Hypothalamus (tissue), 51 donors: ENCODE measurements around the gene KIF23.

Experiments
- DNase-seq, 51 donors: peaks; one replicate each; lab custom pipeline; 2025; lab: John Stamatoyannopoulos, UW

The KIF23 gene

DNA sequence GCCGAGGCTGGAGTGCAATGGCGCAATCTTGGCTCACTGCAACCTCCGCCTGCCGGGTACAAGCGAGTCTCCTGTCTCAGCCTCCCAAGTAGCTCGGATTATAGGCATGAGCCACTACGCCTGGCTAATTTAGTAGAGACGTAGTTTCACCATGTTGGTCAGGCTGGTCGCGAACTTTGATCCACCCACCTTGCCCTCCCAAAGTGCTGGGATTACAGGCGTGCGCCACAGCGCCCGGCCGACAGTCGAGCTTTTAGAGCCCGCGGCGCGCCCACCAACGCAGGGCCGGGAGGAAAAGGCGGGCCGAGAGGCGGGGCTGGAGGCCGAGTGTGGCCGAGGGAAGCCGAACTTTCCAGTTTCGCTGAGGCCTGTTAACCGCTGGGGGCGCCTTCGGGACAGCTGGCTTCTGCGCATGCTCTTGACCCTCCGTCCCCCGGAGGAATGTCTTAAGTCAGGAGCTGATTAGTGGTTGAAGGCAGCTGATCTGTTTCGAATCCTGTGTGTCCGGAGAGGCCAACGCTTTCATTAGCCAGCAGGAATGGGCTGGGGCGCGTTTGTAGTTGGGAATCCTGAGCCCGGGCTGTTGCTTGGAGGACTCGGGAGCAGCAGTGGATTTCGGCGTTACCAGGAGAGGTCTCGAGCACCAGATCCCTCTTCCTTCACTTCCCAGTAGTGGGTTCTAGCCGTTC lies 48.5 kb downstream of the KIF23 start:
- DNase-seq = peak; percentile 42 to 97 (median 90)

DNA sequence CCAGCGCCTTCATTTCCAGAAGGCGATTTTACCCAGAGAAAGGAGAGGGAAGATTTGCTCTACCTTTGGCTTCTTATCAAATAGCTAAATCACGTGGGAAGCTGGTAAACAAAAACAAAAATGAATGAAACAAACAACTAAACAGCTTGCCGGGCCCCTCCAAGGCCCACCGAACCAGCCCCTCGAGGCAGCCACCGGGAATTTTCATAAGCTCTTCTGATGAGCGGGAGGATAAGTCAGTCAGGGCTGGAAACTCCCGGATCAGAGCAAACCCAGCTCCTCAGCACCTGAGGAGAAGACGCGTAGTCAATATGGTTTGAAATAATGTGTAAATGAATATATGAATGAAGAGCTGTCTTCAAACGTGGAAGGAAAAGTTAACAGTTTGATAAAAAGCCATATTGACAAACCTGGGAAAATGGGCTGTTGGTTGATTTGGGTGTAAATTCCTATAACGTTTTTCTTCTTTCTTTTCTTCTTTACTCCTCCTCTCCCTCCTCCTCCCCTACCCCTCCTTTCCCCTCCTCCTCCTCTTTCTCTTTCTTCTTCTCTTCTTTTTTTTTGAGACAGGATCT lies 49.1 kb downstream of the KIF23 start:
- no peak for DNase-seq

DNA sequence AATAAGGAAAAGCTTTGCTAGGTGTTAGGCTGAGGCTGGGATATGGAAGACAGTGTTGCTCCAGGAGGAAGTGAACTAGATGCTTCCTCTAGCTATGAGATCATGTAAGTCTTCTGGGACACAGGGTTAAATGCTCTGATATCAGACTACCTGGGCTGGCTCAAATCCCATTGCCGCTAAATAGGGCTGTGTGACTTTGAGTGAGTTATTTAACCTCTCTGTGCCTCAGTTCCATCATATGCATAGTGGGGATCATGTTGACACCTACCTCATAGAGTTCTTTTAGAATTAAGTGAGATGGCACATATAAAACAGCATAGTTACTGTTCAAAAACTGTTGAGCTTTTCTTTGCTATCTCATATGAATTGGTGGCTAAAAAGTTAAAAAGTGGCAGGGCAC lies 51.1 kb downstream of the KIF23 start:
- DNase-seq = no peak

DNA sequence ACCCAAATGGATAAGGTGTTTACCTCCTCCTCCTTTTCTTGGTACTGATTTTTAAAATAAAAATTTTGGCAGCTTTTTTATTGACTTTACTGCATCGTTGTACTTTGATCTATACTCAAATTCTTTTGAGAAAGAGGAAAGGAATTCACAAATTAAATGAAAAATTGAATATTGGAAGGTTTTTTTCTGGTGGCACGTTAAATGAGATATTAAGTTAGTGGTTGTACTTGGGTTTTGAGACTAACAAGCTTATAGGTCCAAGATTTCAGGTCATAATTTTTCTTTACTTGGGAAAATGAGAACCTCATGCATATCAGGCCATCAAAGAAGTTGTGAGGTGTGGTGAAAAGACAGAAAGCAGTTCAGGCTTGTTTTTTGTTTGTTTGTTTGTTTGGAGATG lies 52.6 kb downstream of the KIF23 start:
- DNase-seq = no peak

DNA sequence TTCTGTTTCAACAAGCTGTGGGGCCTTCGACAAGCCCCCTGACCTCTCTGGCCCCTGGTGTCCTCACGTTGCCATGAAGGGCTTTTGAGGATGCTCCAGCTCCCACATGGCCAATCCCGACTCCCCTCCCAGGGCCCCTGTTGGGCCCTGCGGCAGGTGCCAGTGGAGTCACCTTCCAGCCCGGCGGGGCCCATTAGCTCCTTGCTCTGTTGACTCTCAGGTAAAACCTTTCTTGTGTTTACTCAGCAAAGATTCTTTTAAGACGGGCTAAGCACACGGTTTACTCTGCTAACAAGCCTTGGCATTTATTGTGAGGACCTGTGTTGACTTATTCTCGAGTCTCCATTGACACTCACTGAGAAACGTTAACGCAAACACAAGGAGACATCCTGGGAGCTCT lies 53.5 kb downstream of the KIF23 start:
- DNase-seq = no peak

DNA sequence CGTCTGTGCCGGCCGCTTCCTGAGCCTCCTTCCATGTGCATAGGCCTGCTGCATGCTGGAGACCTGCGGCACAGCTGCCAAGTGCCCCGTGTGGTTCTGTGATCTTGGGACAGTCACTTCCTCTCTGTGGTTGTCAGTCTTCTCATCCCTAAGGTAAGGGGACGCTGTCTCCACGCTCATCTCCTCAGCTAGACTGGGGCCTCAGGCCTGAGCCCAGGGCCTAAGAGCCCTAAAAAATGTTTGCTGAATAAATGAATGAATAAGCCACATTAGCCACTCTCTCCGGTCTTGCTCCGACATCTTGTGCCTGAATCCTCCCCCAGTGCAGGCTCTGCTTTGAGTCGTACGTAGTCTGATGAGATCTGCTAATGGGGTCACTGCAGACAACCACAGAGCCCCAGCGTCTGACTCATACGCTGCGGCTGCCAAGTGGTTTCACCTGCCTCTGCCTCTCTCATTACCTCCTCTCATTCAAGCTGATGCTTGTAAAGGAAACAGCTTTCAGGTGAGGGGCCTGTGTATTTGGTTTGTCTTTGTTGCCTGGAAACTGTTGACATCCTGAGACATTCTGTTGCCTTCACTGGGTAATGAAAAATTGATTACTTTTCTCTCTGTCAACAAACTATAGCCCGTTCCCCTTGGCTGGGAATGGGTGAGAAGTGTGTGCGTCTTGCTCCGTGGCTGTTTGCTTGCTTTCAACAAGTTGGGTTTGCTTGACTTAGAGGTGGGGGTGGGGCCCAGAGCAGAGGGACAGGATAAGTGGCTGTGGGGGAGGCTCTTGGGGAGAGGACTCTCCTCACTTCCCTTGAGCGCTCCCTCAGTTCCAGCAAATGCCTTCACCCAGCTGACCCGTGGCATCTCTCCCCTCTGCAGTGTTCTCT lies 54.3 kb downstream of the KIF23 start:
- DNase-seq = peak in 2 of 51 donors; percentile 11 to 15

DNA sequence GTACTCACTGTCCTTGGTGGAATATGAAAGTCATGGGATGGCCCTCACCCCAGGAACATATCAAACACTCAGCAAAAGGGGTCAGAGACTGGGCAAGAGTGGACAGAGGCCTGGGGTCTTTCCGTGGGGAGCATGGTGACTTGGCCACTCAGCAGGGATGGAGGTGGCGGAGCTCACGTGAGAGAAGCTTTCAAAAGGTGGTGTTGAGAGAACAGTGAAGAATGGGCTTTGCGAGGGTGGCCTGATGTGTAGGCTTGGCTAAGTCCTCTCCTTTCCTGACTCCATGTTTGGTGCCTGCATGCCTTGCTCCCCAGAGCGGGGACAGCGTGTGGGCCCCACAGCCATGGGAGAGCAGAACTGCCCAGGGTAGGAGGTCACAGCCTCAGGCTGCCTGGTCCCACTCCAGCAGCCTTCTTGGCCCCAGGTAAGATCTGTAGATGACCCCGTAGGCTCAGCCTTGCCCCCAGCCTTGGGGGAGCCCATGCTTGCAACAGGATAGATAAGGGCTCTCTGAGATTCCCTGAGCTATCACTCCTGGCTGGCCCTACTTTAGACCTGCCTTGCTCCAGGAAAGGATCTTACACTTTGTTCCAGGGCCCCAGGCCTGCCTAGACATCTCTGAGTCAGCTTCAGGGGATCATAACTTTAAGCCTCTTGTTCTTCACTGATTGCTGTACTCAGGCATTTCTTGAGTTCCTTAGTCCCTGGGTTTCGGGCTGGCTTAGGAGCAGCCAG lies 55.5 kb downstream of the KIF23 start:
- DNase-seq = no peak

DNA sequence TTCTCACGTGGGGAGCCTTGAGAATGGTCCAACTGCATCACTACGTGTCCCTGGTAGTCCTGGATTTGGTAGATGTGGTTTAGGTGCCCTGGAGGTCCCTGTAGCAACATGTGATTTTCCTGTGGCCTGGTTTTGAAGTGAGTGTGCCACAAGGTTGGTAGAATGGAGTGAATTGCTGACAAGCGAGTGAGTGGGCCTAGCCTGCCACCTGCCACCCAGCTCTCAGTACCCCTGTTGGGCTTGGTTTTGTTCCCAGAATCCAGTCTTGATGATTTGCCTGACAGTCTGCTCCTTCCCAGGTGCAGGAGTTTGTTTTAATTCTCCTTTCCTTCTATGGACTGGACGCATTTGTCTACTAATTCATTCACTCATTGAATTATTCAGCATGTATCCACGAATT lies 57.9 kb downstream of the KIF23 start:
- DNase-seq = no peak

DNA sequence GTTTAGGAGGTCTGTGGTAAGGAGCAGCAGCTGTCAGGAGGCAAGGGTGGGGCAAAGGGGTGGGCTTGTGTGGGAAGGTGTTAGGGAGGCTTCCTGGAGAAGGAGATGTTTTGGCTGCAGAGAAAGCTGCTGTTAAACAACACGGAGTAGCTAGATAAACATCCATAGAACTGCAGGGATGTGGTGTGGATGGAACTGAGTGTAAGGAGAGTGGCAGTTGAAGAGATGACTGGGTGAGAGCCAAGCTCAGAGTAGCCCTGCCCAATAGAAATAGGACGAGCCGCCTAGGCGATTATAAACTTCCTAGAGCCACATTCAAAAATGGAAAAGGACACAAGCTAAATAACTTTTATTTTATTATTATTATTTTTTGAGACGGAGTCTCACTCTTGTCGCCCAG lies 58.4 kb downstream of the KIF23 start:
- DNase-seq = no peak

DNA sequence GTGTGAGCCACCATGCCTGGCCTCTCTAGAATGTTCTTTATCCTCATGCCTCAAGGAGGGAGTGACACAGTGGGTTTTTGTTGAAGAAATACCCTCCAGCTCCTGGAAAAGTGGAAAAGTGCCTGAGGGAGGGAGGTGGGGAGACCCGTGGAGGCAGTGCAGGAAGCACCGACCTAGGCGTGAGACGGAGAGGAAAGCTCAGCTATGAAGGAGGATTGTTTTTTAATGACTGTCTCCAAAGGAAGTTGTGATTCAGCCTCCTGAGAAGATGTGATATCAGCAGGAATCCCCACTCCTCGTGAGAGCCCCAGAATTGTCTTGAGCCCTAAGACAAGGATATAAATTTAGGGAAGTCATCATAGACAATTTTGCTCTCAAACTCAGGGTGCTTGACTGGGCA lies 60.1 kb downstream of the KIF23 start:
- DNase-seq = no peak

DNA sequence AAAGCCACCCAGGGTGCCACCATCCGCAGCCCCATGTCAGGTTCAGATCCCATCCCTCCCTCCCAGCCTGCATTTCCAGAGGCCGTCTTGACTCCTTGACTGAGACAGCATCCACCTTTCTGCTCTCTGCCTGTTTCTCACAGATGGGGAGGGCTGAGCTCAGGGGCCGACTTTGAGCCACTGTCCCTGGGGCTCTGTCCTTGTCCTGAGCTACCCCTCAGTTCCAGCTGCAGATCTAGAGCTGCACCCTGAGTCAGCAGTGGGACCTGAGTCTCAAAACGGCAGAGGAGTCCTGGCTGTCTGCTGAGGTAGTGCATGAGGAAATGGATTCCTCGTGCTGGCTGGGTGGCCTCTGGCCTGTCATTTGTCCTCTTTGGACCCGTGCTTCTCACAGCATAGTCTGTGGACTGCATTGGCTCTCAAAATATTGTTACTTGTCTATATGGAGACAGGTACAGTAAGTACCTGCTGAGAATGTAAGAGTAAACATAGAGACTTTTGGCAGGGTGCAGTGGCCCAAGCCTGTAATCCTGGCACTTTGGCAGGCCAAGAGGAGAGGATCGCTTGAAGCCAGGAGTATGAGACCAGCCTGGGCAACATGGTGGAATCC lies 60.8 kb downstream of the KIF23 start:
- DNase-seq = no peak

DNA sequence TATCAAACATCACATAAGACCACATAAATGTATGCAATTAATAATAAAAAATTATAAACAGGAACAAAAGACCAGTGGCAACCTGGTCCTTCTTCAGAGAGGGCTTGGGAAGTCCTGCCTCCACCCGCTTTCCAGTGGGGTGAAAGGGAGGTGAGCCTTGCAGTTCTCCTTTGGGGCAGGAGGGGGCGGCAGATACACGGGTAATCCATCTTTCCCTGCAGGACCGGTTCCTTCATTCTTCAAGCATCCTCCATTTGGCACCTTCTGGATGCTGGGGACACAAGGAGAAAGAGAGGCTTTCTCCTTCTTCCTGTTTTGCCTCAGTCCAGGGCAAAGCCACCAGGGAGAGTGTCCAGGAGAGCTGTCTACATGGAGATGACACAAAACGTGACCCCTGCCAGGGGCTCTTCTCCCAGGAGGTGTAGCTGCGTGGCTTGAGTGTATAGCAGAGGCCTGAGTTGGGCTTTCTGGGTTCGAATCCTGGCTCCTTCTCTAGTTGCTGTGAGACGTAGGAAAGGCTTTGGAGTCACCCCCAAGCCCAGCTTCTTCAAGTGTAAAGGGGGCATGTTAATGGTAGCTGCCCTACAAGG lies 61.7 kb downstream of the KIF23 start:
- peak in 41 of 51 donors; percentile 17 to 78 (median 56) for DNase-seq

DNA sequence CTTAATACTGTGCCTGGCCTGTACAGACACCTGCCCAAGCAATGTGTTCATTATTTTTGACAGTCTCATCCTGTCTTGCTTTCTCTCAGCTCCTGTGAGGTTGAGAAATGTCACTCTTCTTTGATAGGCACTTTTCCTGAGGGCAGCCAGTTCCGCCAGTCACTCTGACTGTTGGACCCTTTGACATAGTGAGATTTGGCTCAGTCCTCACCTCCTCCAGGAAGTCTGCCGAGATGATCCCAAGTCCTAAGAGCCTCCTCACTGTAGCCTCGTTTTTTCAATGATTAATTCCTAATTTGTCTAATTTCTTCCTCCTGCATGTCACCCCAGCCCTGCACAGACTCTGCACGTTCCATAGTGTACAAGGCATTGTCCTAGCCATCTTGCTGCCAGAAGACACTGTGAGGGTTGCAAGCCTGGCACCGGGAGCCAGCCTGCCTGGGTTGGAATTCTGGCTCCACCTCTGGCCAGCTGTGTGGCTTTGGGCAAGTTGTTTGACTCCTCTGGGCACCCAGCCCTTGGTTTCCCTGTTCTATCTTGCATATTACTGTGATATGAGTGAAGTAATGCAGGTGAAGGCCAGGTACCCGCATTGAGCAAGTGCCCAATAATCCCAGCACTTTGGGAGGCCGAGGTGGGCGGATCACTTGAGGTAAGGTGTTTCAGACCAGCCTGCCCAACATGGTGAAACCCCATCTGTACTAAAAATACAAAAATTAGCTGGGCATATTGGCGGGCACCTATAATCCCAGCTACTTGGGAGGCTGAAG lies 62.7 kb downstream of the KIF23 start:
- DNase-seq = no peak

DNA sequence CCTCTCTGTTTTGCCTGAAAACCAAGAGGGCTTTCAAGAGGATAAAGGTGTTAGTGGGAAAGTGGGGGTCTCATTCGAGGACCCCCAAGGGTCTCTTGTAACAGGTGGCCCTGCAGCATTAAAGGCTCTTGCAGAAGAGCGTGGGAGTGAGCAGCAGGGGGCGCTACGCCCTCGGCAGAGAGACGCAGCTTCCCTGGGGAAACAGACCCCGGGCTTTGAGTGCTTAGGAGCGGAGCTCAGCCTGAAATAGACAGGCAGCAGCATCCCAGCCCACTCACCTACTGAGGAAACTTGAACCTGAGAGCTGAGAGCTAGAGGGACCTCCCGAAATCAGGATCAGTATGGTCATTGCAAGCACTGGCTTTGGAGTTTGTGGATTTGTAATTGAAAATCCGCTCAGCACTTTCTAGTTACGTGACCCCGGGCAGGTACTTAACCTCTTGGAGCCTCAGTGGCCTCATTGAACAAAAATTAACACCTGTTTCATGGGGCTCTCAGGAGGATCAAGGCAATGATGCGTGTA lies 64.2 kb downstream of the KIF23 start:
- DNase-seq = peak in 29 of 51 donors; percentile 10 to 63 (median 36)

DNA sequence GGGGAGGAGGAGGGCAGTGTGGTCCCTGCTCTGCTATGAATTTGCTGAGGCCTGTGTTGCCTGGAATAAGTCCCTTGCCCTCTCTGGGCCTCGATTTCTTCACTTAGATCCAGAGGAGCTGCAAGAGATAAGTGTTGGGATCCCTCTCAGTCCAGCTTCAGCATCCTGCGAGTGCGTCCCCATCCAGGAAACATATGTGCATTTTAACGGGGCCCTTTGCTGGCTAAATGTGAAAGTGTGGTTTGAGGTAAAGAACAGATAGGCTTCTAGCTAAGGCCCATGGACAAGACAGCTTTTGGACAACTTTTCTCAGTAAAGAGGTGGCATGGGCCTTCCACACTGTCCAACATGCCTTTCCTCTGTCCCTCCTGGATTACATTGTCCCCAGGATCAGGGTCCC lies 64.9 kb downstream of the KIF23 start:
- DNase-seq = no peak

DNA sequence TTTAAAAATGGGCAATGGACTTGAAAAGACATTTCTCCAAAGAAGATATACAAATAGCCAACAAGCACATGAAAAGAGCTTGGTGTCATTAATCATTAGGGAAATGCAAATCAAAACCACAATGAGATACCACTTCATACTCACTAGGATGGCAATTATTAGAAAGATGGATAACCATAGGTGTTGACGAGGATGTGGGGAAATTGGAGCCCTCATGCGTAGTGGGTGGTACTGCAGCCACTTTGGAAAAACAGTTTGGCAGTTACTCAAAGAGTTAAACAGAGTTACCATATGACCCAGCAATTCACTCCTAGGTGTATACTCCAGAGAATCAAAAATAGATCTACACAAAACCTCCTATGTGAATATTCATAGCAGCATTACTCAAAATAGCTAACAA lies 65.8 kb downstream of the KIF23 start:
- DNase-seq = no peak

DNA sequence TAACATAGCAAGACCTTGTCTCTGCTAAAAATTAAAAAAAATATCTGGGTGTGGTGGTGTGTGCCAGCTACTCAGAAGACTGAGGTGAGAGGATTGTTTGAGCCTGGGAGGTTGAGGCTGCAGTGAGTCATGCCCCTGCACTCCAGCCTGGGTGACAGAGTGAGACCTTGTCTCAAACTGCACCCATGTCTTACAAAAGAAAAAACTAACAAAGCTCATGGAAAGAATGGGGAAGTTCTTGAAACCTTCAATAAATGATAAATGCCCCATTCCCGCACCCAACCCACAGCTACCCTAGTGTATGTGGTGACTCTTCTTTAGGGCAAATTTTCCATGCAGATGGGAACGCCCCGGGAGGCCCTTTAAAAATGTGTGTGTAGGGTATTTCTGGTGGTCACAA lies 66.8 kb downstream of the KIF23 start:
- DNase-seq = no peak

DNA sequence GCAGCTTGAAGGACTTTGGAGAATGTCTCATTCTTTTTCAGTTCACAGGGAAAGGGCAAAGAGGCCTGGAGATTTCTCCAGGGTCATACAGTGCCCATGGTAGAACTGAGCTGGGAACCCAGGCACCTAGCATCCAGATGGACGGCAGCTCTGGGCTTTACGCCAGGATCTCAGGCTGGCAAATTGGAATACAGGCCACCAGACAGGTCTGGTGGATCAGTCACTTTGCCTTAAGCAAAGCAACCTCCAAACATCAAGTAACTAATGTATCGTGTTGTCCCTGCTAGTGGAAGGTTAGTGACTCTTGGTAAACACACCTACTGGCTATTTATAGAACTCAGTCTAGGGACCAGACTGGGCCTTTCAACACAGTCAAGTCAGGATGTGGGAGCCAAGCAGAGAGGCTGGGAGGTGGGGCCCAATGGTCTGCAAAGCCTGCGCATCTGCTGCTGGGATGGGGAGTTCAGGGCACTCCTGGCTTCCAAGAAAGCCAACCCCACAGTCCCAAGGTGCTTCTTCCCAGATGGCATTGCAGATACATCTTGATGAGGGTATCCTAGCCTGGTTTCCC lies 68.6 kb downstream of the KIF23 start:
- DNase-seq = no peak

DNA sequence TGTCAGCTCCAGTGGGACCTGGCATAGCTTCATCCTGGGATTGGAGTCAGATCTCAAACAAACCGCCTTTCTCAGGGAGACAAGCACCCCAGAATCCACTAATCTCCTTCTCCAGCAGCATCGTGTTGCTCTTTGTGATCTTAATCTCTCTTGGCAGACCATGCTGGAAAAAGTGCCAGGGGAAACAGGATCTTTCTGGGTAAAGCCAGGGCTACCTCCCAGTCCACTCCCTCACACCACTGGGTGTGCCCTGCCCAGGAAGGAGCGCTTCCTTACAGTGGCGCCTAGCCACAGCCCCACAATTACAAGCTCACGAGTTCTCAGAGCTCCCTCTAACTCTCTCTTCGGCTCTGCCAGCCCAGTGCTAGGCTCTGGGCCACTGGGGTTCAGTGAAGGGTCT lies 70.7 kb downstream of the KIF23 start:
- DNase-seq = no peak
